Fibroblast of villous mesenchyme (primary cell): ENCODE results near the gene TMEM164. TPM values are rescaled to one million over a fixed set of nuclear protein-coding genes. Genes with fewer than 3 reads are reported as not detected.

Experiments
- DNase-seq: peaks from one replicate; pipeline ENCODE4 v3.0.0-alpha.2; 2010; ENCODE audit warnings: low read depth
- H3K4me3 ChIP-seq: 2 replicates; pipeline ENCODE4 v1.5.1; 2011; ENCODE audit warnings: low read depth, mild to moderate bottlenecking, low read length
- total RNA-seq: library from RNA; depleted of rRNA; stranded (reverse); fragments of >200 nt; gene quantifications from 2 replicates; pipeline ENCODE4 v1.2.3, GENCODE V29; 2012
- TF ChIP-seq, protein P1 (sequence below): IDR thresholded peaks from 2 replicates; pipeline ENCODE4 v1.5.1; 2012; ENCODE audit warnings: low read depth, mild to moderate bottlenecking, low read length; ENCODE audit not compliant: insufficient read depth

Gene TMEM164
- total RNA-seq, 1 donor: 11.7 TPM

DNA sequence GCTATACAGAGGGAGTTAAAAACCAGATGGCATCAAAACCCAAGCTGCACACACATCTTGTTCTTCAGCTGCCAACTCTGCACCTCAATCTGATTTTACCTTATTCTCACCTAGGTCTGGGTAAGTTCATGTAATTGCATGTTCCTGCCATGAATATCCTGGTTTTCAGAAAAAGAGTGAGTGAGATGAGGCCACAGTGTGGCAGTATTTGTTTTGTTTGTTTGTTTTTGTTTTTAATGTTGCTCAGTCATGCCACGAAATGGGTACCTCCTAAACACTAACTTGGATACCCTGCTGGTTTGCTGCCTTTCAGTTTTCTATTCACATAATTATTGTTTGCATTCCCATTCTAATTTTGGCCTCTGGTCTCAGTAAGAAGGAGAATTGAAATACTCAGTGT is 22.5 kb downstream of the TMEM164 start:
- DNase-seq: no peak
- TF ChIP-seq, protein P1, sequence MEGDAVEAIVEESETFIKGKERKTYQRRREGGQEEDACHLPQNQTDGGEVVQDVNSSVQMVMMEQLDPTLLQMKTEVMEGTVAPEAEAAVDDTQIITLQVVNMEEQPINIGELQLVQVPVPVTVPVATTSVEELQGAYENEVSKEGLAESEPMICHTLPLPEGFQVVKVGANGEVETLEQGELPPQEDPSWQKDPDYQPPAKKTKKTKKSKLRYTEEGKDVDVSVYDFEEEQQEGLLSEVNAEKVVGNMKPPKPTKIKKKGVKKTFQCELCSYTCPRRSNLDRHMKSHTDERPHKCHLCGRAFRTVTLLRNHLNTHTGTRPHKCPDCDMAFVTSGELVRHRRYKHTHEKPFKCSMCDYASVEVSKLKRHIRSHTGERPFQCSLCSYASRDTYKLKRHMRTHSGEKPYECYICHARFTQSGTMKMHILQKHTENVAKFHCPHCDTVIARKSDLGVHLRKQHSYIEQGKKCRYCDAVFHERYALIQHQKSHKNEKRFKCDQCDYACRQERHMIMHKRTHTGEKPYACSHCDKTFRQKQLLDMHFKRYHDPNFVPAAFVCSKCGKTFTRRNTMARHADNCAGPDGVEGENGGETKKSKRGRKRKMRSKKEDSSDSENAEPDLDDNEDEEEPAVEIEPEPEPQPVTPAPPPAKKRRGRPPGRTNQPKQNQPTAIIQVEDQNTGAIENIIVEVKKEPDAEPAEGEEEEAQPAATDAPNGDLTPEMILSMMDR: no peak
- no peak overlapping the region for H3K4me3 ChIP-seq

DNA sequence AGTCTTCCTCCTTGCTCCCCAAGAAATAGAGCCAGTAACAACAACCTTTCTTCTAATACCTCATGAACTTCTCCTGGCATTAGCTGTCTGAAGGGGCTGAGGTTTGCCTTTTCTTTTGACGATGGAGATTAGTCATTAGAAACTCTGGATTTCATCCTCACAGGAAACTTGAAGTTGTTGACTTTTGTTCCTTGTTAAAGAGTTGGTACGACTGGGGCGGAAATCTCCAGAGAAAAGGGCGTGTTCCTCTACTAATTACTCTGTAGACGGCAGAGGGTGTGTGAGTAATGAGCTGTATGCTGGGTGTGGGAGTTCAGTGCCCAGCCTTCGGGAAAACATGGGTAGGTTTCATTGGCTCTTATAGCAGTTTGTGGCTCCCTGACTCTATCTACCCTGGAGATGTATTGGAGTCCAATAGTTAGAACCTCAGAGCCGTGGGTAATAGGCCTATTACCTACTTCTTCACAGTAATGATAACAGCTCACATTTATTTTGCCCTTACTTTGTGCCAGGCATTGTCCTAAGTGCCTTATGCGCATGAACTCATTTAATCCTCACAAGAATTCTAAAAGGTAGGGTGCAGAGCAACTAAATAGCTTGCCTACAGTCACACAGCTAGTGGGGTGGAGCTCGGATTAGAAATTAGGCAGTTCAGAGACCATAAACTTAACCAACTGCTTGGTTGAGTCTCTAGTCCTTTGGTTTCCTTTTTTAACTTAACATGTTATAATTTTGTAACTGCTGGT is 23.4 kb downstream of the TMEM164 start:
- TF ChIP-seq, protein P1: no peak
- no peak overlapping the region for H3K4me3 ChIP-seq
- DNase-seq: peak; percentile 34

DNA sequence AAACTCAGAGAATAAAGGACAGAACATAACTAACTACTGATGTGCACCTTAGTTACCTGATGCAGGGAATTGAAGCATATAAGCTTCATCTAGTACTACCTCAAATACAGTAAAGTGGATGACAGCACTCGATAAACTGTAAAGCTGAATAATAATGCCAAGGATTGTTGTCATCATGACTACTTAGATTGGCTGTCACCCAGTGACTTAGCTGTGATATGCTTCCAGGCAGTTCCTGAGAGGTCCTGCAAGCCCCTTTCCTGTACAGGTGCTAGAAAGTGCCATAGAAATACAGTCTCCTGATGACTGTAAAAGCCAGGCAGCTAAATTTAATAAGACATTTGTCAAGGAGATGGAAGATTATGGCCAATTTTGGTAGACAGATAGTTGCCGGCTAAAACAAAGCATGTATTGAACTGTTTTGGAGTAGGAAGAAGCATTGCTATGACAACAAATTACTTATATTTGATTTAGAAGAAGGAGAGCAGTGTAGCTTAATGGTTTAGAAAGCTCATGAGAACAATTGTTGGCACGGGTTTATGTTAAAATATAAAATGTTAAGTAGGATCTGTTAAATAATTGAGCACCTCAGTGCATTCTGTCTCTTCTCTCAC is 29.7 kb downstream of the TMEM164 start:
- DNase-seq: no peak
- H3K4me3 ChIP-seq: no peak overlapping the region
- TF ChIP-seq, protein P1: no peak

DNA sequence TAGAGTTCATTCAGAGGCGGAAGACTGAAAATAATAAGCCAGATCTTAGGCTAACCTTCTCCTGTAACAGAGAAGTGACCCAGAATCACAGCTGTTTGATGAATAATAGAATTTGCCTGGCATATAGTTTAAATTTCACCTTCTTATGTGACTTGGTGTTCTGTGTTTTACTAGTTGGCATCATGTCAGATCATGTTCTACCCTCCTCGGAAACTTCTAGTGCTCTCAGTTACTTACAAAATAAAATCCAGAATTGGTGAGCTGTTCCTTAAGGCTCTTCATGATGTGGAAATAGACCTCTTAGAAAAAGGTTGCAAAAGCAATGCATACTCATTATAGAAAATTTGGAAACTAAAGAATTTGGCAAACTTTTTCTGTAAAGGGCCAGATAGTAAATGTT is 31.1 kb downstream of the TMEM164 start:
- TF ChIP-seq, protein P1: no peak
- no peak overlapping the region for H3K4me3 ChIP-seq
- no peak for DNase-seq

DNA sequence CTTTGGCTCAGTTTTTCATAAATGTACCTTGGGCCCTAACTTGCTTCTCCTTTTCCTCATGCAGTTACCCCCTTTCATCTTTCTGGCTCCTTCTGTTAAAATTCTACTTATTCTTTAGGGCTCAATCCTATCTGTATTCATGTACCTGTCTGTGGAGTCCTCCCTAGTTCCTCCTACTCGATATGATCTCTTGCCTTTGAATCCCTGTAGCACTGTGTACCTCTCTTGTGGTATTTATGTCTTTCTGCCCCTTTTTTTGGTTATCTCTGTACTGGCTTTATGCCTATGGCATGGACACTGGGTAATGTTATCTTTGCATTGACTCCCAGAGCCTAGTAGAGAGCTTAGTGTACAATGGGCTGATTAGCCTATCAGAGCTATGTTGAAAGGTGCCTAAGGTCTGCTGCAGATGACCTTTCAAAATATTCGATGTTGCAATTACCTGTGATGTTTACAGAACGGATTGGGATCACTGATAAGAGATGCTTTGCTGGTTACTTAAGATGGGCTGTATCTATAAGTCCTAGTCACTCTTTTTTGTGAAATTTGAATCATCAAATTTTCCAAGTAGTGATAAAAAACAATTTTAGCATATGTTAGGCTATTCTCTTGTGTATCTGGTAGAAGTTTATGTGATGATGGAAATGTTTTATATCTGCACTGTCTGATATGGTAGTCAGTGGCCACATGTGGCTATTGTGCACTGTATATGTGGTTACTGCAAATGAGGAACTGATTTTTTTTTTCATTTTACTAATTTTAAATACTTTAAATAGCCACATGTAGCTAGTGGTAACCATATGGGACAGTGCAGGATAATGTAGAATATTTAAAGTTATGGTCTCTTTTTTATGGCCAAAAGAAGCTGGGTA is 33.5 kb downstream of the TMEM164 start:
- TF ChIP-seq, protein P1: no peak
- no peak overlapping the region for H3K4me3 ChIP-seq
- no peak for DNase-seq

DNA sequence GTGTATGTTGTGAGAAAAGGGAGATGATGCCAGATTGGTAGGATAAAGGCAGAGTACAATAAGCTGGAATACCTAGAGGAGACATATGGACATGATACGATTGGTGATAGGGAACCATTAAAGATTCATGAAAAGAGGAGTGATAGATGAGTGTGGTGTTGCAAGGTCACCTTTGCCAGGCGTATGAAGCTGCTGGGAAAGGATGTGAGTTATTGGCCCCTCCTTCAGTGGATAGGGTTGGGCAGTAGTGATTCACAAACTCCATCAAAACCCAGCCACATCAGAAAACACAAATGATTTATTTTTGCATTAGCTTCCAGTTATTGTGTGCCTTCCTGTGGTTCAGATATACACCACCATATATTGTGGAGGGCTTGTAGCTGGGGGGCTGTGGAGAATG is 34.3 kb downstream of the TMEM164 start:
- TF ChIP-seq, protein P1: no peak
- no peak for DNase-seq

More for the DNA sequence above, 34.3 kb downstream of the TMEM164 start:
- no peak overlapping the region for H3K4me3 ChIP-seq
